ENCODE data around the gene ARIH2.
"Not testable (repeated sequence)": the region's sequence is repeated elsewhere in the genome, so short reads cannot be mapped to it uniquely, and the experiment has no call there.

Gene ARIH2

DNA sequence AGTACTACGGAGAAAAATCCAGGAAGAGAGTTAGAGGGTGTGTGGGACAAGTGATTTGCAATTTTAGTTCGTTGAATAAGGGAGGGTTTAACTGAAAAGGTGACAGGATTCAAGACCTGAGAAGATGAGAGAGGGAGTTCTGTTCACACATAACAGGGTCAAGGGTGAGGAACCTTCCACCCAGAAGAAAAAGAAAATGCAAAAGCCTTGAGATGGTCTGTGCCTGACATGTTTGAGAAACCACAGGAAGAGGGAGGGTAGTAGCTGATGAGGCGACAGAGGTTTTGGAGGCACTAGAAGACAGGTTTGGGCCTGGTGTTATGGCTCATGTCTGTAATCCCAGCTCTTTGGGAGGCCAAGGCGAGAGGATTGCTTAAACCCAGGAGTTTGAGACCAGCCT, 19.4 kb upstream of the ARIH2 start:
- no peak for DNase-seq (ENCODE audit: low spot score)
- in situ Hi-C loops (cut with MboI; ENCODE audit: low pct_unique_long_range_greater_than_20kb, low sequenced_read_pairs, unreplicated experiment) = no loop called here
- no peak for TF ChIP-seq CTCF (IDR thresholded peaks at IDR 0.05; ENCODE audit: extremely low read depth, insufficient read depth, missing control alignments)

DNA sequence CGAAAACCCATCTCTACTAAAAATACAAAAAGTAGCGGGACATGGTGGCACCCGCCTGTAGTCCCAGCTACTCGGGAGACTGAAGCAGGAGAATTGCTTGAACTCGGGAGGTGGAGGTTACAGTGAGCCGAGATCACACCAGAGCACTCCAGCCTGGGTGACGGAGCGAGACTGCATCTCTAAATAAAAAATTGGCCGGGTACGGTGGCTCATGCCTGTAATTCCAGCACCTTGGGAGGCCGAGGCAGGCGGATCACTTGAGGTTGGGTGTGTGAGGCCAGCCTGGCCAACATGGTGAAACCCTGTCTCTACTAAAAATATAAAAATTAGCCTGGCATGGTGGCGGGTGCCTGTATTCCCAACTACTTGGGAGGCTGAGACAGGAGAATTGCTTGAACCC, 11.6 kb upstream of the ARIH2 start:
- DNase-seq (ENCODE audit: low spot score); in situ Hi-C loops (cut with MboI; ENCODE audit: low pct_unique_long_range_greater_than_20kb, low sequenced_read_pairs, unreplicated experiment): not testable (repeated sequence)

GRCh38 chr3:48915296-48915695, 3.3 kb upstream of the ARIH2 start:
- in situ Hi-C loops (cut with MboI; ENCODE audit: low pct_unique_long_range_greater_than_20kb, low sequenced_read_pairs, unreplicated experiment) = no loop called here
- no peak for DNase-seq (ENCODE audit: low spot score)
- no peak for TF ChIP-seq CTCF (IDR thresholded peaks at IDR 0.05; ENCODE audit: extremely low read depth, insufficient read depth, missing control alignments)

- no peak for TF ChIP-seq CTCF (IDR thresholded peaks at IDR 0.05; ENCODE audit: extremely low read depth, insufficient read depth, missing control alignments)
- in situ Hi-C loops (cut with MboI; ENCODE audit: low pct_unique_long_range_greater_than_20kb, low sequenced_read_pairs, unreplicated experiment) = no loop called here
- peak; percentile 81 for DNase-seq (ENCODE audit: low spot score)
Measured at GRCh38 chr3:48919215-48920138, 835 bp downstream of the ARIH2 start.

DNA sequence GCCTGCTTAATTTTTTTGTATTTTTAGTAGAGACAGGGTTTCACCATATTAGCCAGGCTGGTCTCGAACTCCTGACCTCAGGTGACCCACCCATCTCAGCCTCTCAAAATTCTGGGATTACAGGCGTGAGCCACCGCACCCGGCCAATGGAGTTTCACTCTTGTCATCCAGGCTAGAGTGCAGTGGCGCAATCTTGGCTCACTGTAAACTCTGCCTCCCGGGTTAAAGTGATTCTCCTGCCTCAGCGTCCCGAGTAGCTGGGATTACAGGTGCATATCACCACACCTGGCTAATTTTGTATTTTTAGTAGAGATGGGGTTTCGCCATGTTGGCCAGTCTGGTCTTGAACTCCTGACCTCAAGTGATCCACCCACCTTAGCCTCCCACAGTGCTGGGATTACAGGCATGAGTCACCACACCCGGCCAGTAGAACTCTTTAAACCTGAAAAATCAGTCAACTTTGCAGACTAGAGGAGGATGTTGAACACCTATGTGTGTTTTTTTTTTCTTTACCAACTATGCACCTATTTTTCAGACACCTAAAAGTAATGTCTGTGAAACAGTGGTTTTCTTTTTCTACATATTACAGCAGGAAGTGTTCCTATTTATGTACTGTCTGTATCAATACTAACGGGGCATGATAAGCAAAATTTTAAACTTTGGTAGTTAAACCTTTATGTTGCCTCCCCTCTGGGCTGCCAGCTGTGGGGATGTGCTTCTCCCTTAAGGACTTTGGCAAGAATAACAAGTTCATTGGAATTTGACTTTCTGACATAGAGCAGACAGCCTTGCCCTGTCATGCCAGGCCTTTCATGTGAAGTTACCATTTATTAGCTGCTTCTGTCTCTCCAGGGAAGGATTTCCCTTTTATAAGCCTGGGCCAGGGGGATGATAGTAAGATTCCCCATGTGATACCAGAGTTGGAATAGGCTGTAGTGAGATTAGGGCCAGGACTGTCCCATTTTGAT, 8.1 kb downstream of the ARIH2 start:
- in situ Hi-C loops (cut with MboI; ENCODE audit: low pct_unique_long_range_greater_than_20kb, low sequenced_read_pairs, unreplicated experiment) = no loop called here
- no peak for DNase-seq (ENCODE audit: low spot score)
- TF ChIP-seq CTCF (IDR thresholded peaks at IDR 0.05; ENCODE audit: extremely low read depth, insufficient read depth, missing control alignments) = no peak

GRCh38 chr3:48927928-48928327, 9.3 kb downstream of the ARIH2 start:
- no peak for DNase-seq (ENCODE audit: low spot score)
- in situ Hi-C loops (cut with MboI; ENCODE audit: low pct_unique_long_range_greater_than_20kb, low sequenced_read_pairs, unreplicated experiment) = no loop called here
- TF ChIP-seq CTCF (IDR thresholded peaks at IDR 0.05; ENCODE audit: extremely low read depth, insufficient read depth, missing control alignments) = no peak
